GM19193 (cell line): ENCODE results near the gene GRID2.

Experiments
- POLR2A ChIP-seq: IDR thresholded peaks from 4 replicates; pipeline ENCODE4 v1.6.1; 2011; ENCODE audit not compliant: insufficient read depth, insufficient read length; ENCODE audit errors: extremely low read depth

GRID2 gene

GRCh38 chr4:92872604-92873003 is 568.8 kb downstream of the GRID2 start:
- TF ChIP-seq POLR2A = no peak

GRCh38 chr4:92885632-92886031 is 581.9 kb downstream of the GRID2 start:
- TF ChIP-seq POLR2A = no peak

GRCh38 chr4:92952426-92952825 is 648.7 kb downstream of the GRID2 start:
- TF ChIP-seq POLR2A = no peak

GRCh38 chr4:92952897-92953296 is 649.1 kb downstream of the GRID2 start:
- TF ChIP-seq POLR2A = no peak

- TF ChIP-seq POLR2A = no peak
Measured at GRCh38 chr4:92953462-92953861, 649.7 kb downstream of the GRID2 start.

GRCh38 chr4:92961881-92962280 is 658.1 kb downstream of the GRID2 start:
- no peak for TF ChIP-seq POLR2A

- TF ChIP-seq POLR2A = no peak
Measured at GRCh38 chr4:92962831-92963230, 659.1 kb downstream of the GRID2 start.

- no peak for TF ChIP-seq POLR2A
Measured at GRCh38 chr4:92968556-92968955, 664.8 kb downstream of the GRID2 start.

- TF ChIP-seq POLR2A = no peak
Measured at GRCh38 chr4:92968996-92969395, 665.2 kb downstream of the GRID2 start.

GRCh38 chr4:92969650-92970379 is 666.0 kb downstream of the GRID2 start:
- no peak for TF ChIP-seq POLR2A

- no peak for TF ChIP-seq POLR2A
Measured at GRCh38 chr4:92970996-92971395, 667.2 kb downstream of the GRID2 start.

- no peak for TF ChIP-seq POLR2A
Measured at GRCh38 chr4:92988301-92988700, 684.5 kb downstream of the GRID2 start.

- no peak for TF ChIP-seq POLR2A
Measured at GRCh38 chr4:92992758-92993157, 689.0 kb downstream of the GRID2 start.

- no peak for TF ChIP-seq POLR2A
Measured at GRCh38 chr4:92994727-92995126, 691.0 kb downstream of the GRID2 start.

GRCh38 chr4:92996533-92996932 is 692.8 kb downstream of the GRID2 start:
- TF ChIP-seq POLR2A = no peak

GRCh38 chr4:93000910-93001309 is 697.1 kb downstream of the GRID2 start:
- TF ChIP-seq POLR2A = no peak

- no peak for TF ChIP-seq POLR2A
Measured at GRCh38 chr4:93002240-93002639, 698.5 kb downstream of the GRID2 start.
